ENCODE data around the gene TMEM63A.

- TF ChIP-seq POLR2A (IDR thresholded peaks at IDR 0.05; ENCODE audit: low read depth, low read length), result no peak
- no peak for TF ChIP-seq CTCF (IDR thresholded peaks at IDR 0.05; ENCODE audit: extremely low read depth in 1 of 2, insufficient read depth in 1 of 2, low read depth in 1 of 2, low read length in 2 of 2)
- no peak for TF ChIP-seq EZH2 (IDR thresholded peaks at IDR 0.05; ENCODE audit: borderline replicate concordance, low read depth, low read length, severe bottlenecking)
- no peak for TF ChIP-seq POLR2AphosphoS5 (IDR thresholded peaks at IDR 0.05; ENCODE audit: insufficient read depth, low read depth, low read length)
- no peak for TF ChIP-seq MAX (IDR thresholded peaks at IDR 0.05; ENCODE audit: insufficient read depth, insufficient read length)
- TF ChIP-seq MYC (IDR thresholded peaks at IDR 0.05; ENCODE audit: low read depth, low read length), result no peak
- TF ChIP-seq JUN (IDR thresholded peaks at IDR 0.05; ENCODE audit: borderline replicate concordance, insufficient read depth, insufficient read length, low read depth), result no peak
- TF ChIP-seq FOS (IDR thresholded peaks at IDR 0.05; ENCODE audit: borderline replicate concordance, insufficient read depth, low read length), result no peak
Measured at GRCh38 chr1:225891229-225891972, 9.2 kb upstream of the TMEM63A start.

All from endothelial cell of umbilical vein (primary cell).